Esophagus squamous epithelium (tissue), 4 donors: ENCODE results near the gene CHN2.

ENCODE experiments used
- CTCF ChIP-seq, 6 experiments: fragments of 450-650 bp in 4 of 6; fragments of 200-600 bp in 2 of 6; sonication (generic) in 2 of 6; IDR thresholded peaks; one replicate each; pipeline ENCODE4 v1.5.1; 2016 to 2019; ENCODE audit warnings: antibody characterized with exemption in 6 of 6, mild to moderate bottlenecking in 4 of 6, moderate library complexity in 4 of 6
- POLR2A ChIP-seq, 4 donors: fragments of 450-650 bp; IDR thresholded peaks; one replicate each; pipeline ENCODE4 v1.6.1; 2017; ENCODE audit warnings: antibody characterized with exemption in 4 of 4, mild to moderate bottlenecking in 4 of 4, moderate library complexity in 3 of 4

DNA sequence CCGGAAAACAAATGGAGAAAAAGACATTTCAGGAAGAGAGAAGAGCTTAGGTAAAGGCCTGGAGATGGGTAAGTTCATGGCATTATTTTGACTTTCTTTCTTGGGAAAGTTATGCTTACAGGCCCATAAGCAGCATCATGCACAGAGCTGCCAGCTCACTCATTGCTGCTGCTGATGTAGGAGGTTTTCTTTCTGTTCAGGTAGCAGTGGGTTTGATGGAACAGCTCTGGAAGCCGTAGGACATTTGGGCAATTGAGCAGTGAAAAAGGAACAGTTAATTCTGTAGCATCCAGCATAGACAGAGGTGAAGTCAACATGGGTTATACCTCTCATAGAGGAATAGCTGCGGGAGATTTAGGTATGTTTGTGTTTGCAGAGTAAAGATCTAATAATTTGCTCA is 3.3 kb downstream of the CHN2 start:
- TF ChIP-seq POLR2A (IDR thresholded peaks at IDR 0.05) (no peak), CTCF (IDR thresholded peaks at IDR 0.05) (no peak)
